Measurements from ENCODE around the gene REC114. TPM values are rescaled to one million over a fixed set of nuclear protein-coding genes. Genes with fewer than 3 reads are reported as not detected.
"Not testable (repeated sequence)": the region's sequence is repeated elsewhere in the genome, so short reads cannot be mapped to it uniquely, and the experiment has no call there.

Gene REC114
- polyA plus RNA-seq, 2 donors, result not detected

DNA sequence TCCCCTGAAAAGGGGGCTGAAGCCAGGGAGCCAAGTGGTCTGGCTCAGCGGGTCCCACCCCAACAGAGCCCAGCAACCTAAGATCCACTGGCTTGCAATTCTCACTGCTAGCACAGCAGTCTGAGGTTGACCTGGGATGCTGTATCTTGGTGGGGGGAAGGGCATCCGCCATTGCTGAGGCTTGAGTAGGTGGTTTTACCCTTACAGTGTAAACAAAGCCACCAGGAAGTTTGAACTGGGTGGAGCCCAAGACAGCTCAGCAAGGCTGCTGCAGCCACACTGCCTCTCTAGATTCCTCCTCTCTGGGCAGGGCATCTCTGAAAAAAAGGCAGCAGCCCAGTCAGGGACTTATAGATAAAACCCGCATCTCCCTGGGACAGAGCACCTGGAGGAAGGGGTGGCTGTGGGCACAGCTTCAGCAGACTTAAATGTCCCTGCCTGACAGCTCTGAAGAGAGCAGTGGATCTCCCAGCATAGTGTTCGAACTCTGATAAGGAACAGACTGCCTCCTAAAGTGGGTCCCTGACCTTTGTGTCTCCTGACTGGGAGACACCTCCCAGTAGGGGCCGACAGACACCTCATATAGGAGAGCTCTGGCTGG lies 5.3 kb downstream of the REC114 start:
- not testable (repeated sequence) for H3K27me3 ChIP-seq (ENCODE audit: control insufficient read depth in 1 of 2, insufficient read depth in 2 of 2, low read length in 2 of 2); H3K27ac ChIP-seq (ENCODE audit: low read depth in 2 of 2, low read length in 1 of 2); H3K9me3 ChIP-seq (ENCODE audit: control insufficient read depth in 2 of 2, insufficient read depth in 1 of 2, low read depth in 1 of 2, low read length in 1 of 2); H3K36me3 ChIP-seq (ENCODE audit: control insufficient read depth in 2 of 2, insufficient read depth in 2 of 2, low read length in 1 of 2); H3K4me3 ChIP-seq (ENCODE audit: low read depth in 1 of 2, low read length in 2 of 2); H3K4me1 ChIP-seq (ENCODE audit: control insufficient read depth in 2 of 2, insufficient read depth in 2 of 2, low read length in 1 of 2)
- 55 to 67% methylated on average over 5 of the region's 5 CpGs for WGBS, 2 donors

DNA sequence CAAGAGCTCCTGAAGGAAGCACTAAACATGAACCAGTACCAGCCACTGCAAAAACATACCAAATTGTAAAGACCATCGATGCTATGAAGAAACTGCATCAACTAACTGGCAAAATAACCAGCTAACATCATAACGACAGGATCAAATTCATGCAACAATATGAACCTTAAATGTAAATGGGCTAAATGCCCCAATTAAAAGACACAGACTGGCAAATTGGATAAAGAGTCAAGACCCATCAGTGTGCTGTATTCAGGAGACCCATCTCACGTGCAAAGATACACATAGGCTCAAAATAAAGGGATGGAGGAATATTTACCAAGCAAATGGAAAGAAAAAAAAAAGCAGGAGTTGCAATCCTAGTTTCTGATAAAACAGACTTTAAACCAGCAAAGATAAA lies 7.0 kb downstream of the REC114 start:
- not testable (repeated sequence) for H3K27me3 ChIP-seq (ENCODE audit: control insufficient read depth in 1 of 2, insufficient read depth in 2 of 2, low read length in 2 of 2); H3K27ac ChIP-seq (ENCODE audit: low read depth in 2 of 2, low read length in 1 of 2); H3K36me3 ChIP-seq (ENCODE audit: control insufficient read depth in 2 of 2, insufficient read depth in 2 of 2, low read length in 1 of 2); H3K4me3 ChIP-seq (ENCODE audit: low read depth in 1 of 2, low read length in 2 of 2); H3K4me1 ChIP-seq (ENCODE audit: control insufficient read depth in 2 of 2, insufficient read depth in 2 of 2, low read length in 1 of 2); H3K9me3 ChIP-seq (ENCODE audit: control insufficient read depth in 2 of 2, insufficient read depth in 1 of 2, low read depth in 1 of 2, low read length in 1 of 2)
- 89 to 93% methylated on average over 2 of the region's 3 CpGs for WGBS, 2 donors

DNA sequence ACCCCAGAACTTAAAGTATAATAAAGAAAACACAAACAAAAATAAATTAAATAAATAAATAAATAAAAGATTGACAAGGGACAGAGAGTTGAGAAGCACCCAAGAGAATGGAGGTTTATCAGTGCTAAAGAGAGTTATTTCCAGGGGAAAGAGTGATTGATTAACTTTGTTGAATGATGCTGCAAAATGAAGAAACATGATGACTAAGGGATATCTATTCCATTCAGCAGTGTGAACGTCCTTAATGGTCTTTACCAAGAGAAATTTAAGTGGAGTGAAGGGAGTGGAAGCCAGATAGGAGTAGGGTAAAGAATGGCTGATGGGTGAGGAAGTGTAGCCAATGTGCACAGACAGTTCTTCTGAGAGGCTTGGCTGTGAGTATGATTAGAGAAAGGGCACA lies 11.1 kb downstream of the REC114 start:
- Histone ChIP-seq H3K9me3 (ENCODE audit: control insufficient read depth in 2 of 2, insufficient read depth in 1 of 2, low read depth in 1 of 2, low read length in 1 of 2) (no peaks in the 10 kb centered on the region), H3K27ac (ENCODE audit: low read depth in 2 of 2, low read length in 1 of 2) (no peak overlapping the region), H3K4me1 (ENCODE audit: control insufficient read depth in 2 of 2, insufficient read depth in 2 of 2, low read length in 1 of 2) (no peaks in the 10 kb centered on the region), H3K4me3 (ENCODE audit: low read depth in 1 of 2, low read length in 2 of 2) (no peak overlapping the region), H3K36me3 (ENCODE audit: control insufficient read depth in 2 of 2, insufficient read depth in 2 of 2, low read length in 1 of 2) (no peaks in the 10 kb centered on the region), H3K27me3 (ENCODE audit: control insufficient read depth in 1 of 2, insufficient read depth in 2 of 2, low read length in 2 of 2) (no peaks in the 10 kb centered on the region)
- WGBS, 2 donors, result 5 to 11% methylated on average over 1 of the region's 1 CpG

DNA sequence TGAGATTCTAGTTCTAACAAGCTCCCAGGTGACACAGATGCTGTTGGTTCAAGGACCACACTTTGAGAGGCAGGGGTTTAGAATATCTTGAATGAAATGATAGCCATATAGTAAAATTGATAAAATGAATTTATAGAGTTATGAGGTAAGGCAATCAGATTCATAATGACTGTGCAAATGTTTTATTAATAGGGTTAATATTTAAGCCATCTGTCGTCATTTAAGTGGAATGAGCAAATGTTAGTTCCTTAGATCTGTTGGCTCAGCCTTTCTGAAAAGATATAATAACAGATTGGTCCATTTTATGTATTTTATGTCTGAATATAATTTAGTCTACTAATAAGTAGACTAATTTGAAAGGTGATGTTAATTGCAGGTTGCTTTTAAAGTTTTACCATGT lies 12.9 kb downstream of the REC114 start:
- H3K27ac ChIP-seq (ENCODE audit: low read depth in 2 of 2, low read length in 1 of 2), result no peak overlapping the region
- H3K9me3 ChIP-seq (ENCODE audit: control insufficient read depth in 2 of 2, insufficient read depth in 1 of 2, low read depth in 1 of 2, low read length in 1 of 2), result no peaks in the 10 kb centered on the region
- H3K4me1 ChIP-seq (ENCODE audit: control insufficient read depth in 2 of 2, insufficient read depth in 2 of 2, low read length in 1 of 2), result no peaks in the 10 kb centered on the region
- H3K36me3 ChIP-seq (ENCODE audit: control insufficient read depth in 2 of 2, insufficient read depth in 2 of 2, low read length in 1 of 2), result no peaks in the 10 kb centered on the region
- H3K27me3 ChIP-seq (ENCODE audit: control insufficient read depth in 1 of 2, insufficient read depth in 2 of 2, low read length in 2 of 2), result no peaks in the 10 kb centered on the region
- no peak overlapping the region for H3K4me3 ChIP-seq (ENCODE audit: low read depth in 1 of 2, low read length in 2 of 2)
- WGBS, 2 donors, result 58 to 75% methylated on average over 1 of the region's 1 CpG

DNA sequence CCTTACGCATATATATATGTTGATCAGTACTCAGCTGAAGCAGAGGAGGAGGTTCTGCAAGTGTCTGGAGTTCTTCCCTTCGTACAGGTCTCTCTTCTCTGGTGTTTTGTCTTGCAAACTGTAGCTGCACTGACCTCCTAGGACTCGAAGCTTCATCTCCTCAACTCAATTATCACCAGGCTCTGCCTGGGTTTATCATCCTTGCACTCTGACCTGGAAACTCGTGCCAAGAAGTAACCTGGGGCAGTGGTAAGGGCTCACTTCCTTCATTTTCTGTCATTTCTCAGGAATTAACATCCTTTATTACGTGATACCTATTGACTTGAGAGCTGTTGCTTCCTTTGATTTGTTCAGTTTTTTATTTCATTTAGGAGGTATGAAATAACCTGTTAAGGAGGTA lies 14.4 kb downstream of the REC114 start:
- no peak overlapping the region for H3K27ac ChIP-seq (ENCODE audit: low read depth in 2 of 2, low read length in 1 of 2)
- H3K4me3 ChIP-seq (ENCODE audit: low read depth in 1 of 2, low read length in 2 of 2), result no peak overlapping the region
- no peaks in the 10 kb centered on the region for H3K9me3 ChIP-seq (ENCODE audit: control insufficient read depth in 2 of 2, insufficient read depth in 1 of 2, low read depth in 1 of 2, low read length in 1 of 2)
- H3K4me1 ChIP-seq (ENCODE audit: control insufficient read depth in 2 of 2, insufficient read depth in 2 of 2, low read length in 1 of 2), result no peaks in the 10 kb centered on the region
- no peaks in the 10 kb centered on the region for H3K27me3 ChIP-seq (ENCODE audit: control insufficient read depth in 1 of 2, insufficient read depth in 2 of 2, low read length in 2 of 2)
- WGBS, 2 donors, result 58 to 60% methylated on average over 5 of the region's 5 CpGs
- H3K36me3 ChIP-seq (ENCODE audit: control insufficient read depth in 2 of 2, insufficient read depth in 2 of 2, low read length in 1 of 2), result no peaks in the 10 kb centered on the region

DNA sequence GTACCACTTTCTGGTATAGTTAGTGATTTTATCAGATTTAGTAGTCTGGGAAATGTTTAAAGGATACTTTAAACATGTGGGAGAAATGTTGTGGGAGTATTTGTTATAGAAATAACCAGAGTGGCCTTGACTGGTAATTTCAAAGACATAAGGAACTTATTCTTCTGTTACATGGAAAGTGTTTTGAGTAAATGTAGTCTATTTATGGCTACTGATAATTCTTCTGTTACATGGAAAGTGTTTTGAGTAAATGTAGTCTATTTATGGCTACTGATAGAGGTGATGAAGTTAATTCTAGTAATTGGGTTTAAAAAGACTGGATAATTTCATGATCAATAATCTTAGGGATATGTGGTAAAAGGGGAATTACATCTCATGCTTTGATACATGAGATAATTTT lies 17.7 kb downstream of the REC114 start:
- H3K4me1 ChIP-seq (ENCODE audit: control insufficient read depth in 2 of 2, insufficient read depth in 2 of 2, low read length in 1 of 2), result no peaks in the 10 kb centered on the region
- no peaks in the 10 kb centered on the region for H3K9me3 ChIP-seq (ENCODE audit: control insufficient read depth in 2 of 2, insufficient read depth in 1 of 2, low read depth in 1 of 2, low read length in 1 of 2)
- H3K36me3 ChIP-seq (ENCODE audit: control insufficient read depth in 2 of 2, insufficient read depth in 2 of 2, low read length in 1 of 2), result no peaks in the 10 kb centered on the region
- no peak overlapping the region for H3K27ac ChIP-seq (ENCODE audit: low read depth in 2 of 2, low read length in 1 of 2)
- H3K4me3 ChIP-seq (ENCODE audit: low read depth in 1 of 2, low read length in 2 of 2), result no peak overlapping the region
- no peaks in the 10 kb centered on the region for H3K27me3 ChIP-seq (ENCODE audit: control insufficient read depth in 1 of 2, insufficient read depth in 2 of 2, low read length in 2 of 2)

DNA sequence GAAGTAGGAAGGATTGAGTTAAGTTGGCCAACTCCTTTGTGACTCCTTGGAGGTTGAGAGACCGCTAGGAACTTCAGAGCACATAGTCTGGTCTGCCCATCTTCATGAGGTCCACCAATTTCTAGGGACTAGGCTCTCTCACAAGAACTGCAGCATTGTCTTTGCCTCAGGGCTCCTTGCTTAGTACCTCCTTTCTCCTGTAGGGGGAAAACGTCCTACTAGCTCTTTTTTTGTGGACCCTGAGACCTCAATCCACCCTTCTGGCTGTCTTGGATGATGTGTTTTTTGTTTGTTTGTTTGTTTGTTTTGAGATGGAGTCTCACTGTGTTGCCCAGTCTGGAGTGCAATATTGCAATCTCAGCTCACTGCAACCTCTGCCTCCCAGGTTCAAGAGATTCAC lies 21.6 kb downstream of the REC114 start:
- Histone ChIP-seq H3K27ac (ENCODE audit: low read depth in 2 of 2, low read length in 1 of 2) (no peak overlapping the region), H3K9me3 (ENCODE audit: control insufficient read depth in 2 of 2, insufficient read depth in 1 of 2, low read depth in 1 of 2, low read length in 1 of 2) (no peaks in the 10 kb centered on the region), H3K4me3 (ENCODE audit: low read depth in 1 of 2, low read length in 2 of 2) (no peak overlapping the region), H3K4me1 (ENCODE audit: control insufficient read depth in 2 of 2, insufficient read depth in 2 of 2, low read length in 1 of 2) (no peaks in the 10 kb centered on the region), H3K36me3 (ENCODE audit: control insufficient read depth in 2 of 2, insufficient read depth in 2 of 2, low read length in 1 of 2) (no peaks in the 10 kb centered on the region), H3K27me3 (ENCODE audit: control insufficient read depth in 1 of 2, insufficient read depth in 2 of 2, low read length in 2 of 2) (no peaks in the 10 kb centered on the region)
- 40% methylated on average over 2 of the region's 2 CpGs for WGBS, 2 donors

DNA sequence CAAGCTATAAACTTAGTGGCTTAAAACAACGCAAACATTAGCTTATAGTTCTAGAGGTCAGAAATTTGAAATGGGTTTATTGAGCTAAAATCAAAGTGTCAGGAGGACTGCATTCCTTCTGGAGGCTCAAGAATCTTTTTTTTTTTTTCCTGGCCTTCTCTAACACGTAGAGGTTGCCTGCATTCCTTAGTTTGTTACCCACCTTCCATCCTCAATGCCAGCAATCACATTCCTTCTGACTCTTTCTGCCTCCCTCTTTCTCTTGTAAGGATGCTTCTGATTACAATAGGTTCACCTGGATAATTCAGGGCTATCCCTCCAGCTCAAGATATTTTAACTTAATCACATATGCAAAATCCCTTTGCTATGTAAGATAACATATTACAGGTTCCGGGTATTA lies 24.8 kb downstream of the REC114 start:
- Histone ChIP-seq H3K4me1 (ENCODE audit: control insufficient read depth in 2 of 2, insufficient read depth in 2 of 2, low read length in 1 of 2) (no peaks in the 10 kb centered on the region), H3K36me3 (ENCODE audit: control insufficient read depth in 2 of 2, insufficient read depth in 2 of 2, low read length in 1 of 2) (no peaks in the 10 kb centered on the region), H3K4me3 (ENCODE audit: low read depth in 1 of 2, low read length in 2 of 2) (no peak overlapping the region), H3K27me3 (ENCODE audit: control insufficient read depth in 1 of 2, insufficient read depth in 2 of 2, low read length in 2 of 2) (no peaks in the 10 kb centered on the region), H3K27ac (ENCODE audit: low read depth in 2 of 2, low read length in 1 of 2) (no peak overlapping the region), H3K9me3 (ENCODE audit: control insufficient read depth in 2 of 2, insufficient read depth in 1 of 2, low read depth in 1 of 2, low read length in 1 of 2) (no peaks in the 10 kb centered on the region)
- 60 to 61% methylated on average over 3 of the region's 3 CpGs for WGBS, 2 donors

DNA sequence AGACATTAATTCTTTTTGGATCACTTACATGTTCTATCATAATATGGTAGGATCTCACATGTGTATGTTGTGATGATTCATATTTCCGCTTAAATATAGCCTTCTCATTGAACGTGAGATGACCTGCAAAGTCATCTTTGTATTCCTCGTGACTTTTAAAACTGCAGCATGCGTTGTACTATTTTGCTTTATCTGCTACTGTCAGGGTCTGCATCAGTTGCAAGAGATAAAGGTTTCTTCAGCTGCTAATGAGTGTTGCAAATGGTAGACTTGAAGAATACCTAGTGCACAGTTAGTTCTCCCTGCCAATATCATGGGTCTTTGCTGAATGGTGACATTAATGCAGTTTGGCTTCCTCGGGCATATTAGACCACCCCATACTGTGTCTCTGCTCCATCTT lies 31.8 kb downstream of the REC114 start:
- no peak overlapping the region for H3K4me3 ChIP-seq (ENCODE audit: low read depth in 1 of 2, low read length in 2 of 2)
- H3K36me3 ChIP-seq (ENCODE audit: control insufficient read depth in 2 of 2, insufficient read depth in 2 of 2, low read length in 1 of 2), result no peaks in the 10 kb centered on the region
- no peaks in the 10 kb centered on the region for H3K4me1 ChIP-seq (ENCODE audit: control insufficient read depth in 2 of 2, insufficient read depth in 2 of 2, low read length in 1 of 2)
- H3K27ac ChIP-seq (ENCODE audit: low read depth in 2 of 2, low read length in 1 of 2), result no peak overlapping the region
- peaks cover 0 to 2% of the 10 kb centered on the region in 2 donors for H3K27me3 ChIP-seq (ENCODE audit: control insufficient read depth in 1 of 2, insufficient read depth in 2 of 2, low read length in 2 of 2)
- WGBS, 2 donors, result 82 to 86% methylated on average over 5 of the region's 5 CpGs
- H3K9me3 ChIP-seq (ENCODE audit: control insufficient read depth in 2 of 2, insufficient read depth in 1 of 2, low read depth in 1 of 2, low read length in 1 of 2), result peaks cover 0 to 3% of the 10 kb centered on the region in 2 donors

DNA sequence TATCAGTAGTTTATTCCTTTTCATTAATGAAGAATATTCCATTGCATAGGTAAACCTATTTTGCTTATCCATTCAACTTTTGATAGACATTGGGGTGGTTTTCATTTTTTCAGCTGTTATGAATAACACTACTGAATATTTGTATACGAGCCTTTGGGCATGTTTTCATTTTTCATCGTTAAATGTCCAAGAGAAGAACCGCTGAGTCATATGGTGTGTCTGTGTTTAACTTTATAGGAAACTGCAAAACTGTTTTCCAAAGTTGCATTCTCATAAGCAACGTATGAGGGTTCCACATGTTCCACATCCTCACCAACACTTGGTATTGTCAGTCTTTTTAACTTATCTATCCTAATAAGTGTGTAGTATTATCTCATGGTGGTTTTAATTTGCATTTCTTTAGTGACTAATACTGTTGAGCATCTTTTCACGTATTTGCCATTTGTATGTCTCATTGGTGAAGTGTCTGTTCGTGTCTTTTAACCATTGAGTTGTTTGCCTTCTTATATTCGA lies 33.8 kb downstream of the REC114 start:
- peaks cover 0 to 3% of the 10 kb centered on the region in 2 donors for H3K9me3 ChIP-seq (ENCODE audit: control insufficient read depth in 2 of 2, insufficient read depth in 1 of 2, low read depth in 1 of 2, low read length in 1 of 2)
- no peaks in the 10 kb centered on the region for H3K36me3 ChIP-seq (ENCODE audit: control insufficient read depth in 2 of 2, insufficient read depth in 2 of 2, low read length in 1 of 2)

More for the DNA sequence above, 33.8 kb downstream of the REC114 start:
- Histone ChIP-seq H3K4me3 (ENCODE audit: low read depth in 1 of 2, low read length in 2 of 2) (no peak overlapping the region), H3K27ac (ENCODE audit: low read depth in 2 of 2, low read length in 1 of 2) (no peak overlapping the region), H3K4me1 (ENCODE audit: control insufficient read depth in 2 of 2, insufficient read depth in 2 of 2, low read length in 1 of 2) (no peaks in the 10 kb centered on the region), H3K27me3 (ENCODE audit: control insufficient read depth in 1 of 2, insufficient read depth in 2 of 2, low read length in 2 of 2) (peaks cover 0 to 2% of the 10 kb centered on the region in 2 donors)
- 83 to 87% methylated on average over 7 of the region's 7 CpGs for WGBS, 2 donors

All from esophagus (tissue), 2 donors.